ENCODE measurements around the gene SLC35E4. TPM values are rescaled to one million over a fixed set of nuclear protein-coding genes. Genes with fewer than 3 reads are reported as not detected.

SLC35E4 gene
- polyA plus RNA-seq, 1 of the 3 experiments (the other 2 are of a cell fraction) = 2.8 TPM

DNA sequence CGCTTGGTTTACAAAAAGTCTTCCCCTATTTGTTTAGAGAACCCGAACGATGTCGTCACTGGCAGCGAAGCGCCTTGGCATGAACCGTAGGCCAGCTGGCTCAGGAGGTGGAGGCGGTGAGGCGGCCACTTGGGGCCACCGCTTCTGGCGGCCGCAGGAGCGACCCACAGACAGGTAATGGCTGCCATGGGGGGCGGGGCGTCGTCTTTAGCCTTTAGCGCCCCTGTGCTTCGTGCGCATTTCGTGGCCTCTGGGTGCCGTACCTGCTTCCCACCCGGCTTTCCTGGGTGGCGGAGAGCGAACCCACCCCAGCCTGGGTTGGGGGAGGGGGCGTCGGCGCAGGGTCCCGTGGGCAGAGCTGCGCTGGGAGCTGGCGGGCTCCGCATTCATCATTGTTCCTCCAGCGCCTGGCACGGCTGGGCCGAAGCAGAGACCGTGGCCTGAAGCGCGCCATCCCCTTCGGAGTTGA, 58.6 kb downstream of the SLC35E4 start:
- peak; percentile 84 for DNase-seq
- CTCF ChIA-PET = interaction anchor here (0.6 to 5.6 kb wide), 7 partner anchors 8 to 75 kb away, joined by 3 to 31 read pairs (median 4); partner anchors contain the start of genes DUSP18 and SLC35E4

DNA sequence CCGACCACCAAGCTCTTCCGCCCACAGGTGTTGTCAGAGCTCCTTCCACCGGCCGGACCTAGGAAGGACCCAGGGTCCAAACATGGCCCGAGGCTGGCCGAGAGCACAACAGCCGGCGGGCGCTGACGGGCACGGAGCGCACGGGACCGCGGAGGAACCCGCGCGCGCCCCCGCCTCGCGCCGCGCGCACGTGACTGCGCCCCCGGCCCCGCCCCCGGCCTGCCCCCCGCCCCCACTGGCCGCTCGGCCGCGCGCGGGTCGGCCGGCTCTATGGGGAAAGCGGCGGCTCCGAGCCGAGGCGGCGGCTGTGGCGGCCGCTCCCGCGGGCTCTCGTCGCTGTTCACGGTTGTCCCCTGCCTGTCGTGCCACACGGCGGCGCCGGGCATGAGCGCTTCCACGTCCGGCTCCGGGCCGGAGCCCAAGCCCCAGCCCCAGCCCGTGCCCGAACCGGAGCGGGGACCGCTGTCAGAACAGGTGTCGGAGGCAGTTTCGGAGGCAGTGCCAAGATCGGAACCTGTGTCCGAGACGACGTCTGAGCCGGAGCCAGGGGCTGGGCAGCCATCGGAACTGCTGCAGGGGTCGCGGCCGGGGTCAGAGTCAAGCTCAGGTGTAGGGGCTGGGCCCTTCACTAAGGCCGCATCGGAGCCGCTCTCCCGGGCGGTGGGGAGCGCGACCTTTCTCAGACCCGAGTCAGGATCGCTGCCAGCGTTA, 59.2 kb downstream of the SLC35E4 start, which contains the start of gene OSBP2:
OSBP2 (plus strand) TSS at position 235 of the 711 bp plus-strand sequence; CDS start at position 271, 36 bp downstream.
- ChIA-PET CTCF (interaction anchor here (0.6 to 5.6 kb wide), 7 partner anchors 8 to 76 kb away, joined by 3 to 31 read pairs (median 4); partner anchors contain the start of genes DUSP18 and SLC35E4), POLR2A (interaction anchor here (0.6 to 2.0 kb wide), 6 partner anchors 9 to 66 kb away, joined by 3 to 7 read pairs (median 5); partner anchors contain the start of gene SLC35E4)
- Histone ChIP-seq H3F3A (replicated peaks; ENCODE audit: insufficient read depth) (peaks cover 9% of the 10 kb centered on the region), H3K9me2 (no peaks in the 10 kb centered on the region), H3K4me1 (ENCODE audit: control insufficient read depth in 1 of 2, insufficient read depth in 2 of 2, low read depth in 1 of 2, low read length in 1 of 2) (peaks cover 0 to 19% of the 10 kb centered on the region in 2 experiments; a peak in 2 of 4 replicates), H3K27me3 (ENCODE audit: insufficient read depth) (no peaks in the 10 kb centered on the region), H3K36me3 (replicated peaks in 1 of 2; ENCODE audit: control insufficient read depth in 1 of 2, insufficient read depth in 2 of 2, low read length in 1 of 2) (no peaks in the 10 kb centered on the region), H3K27ac (ENCODE audit: low read depth in 2 of 2, low read length in 1 of 2) (peak within 1 kb of the TSS in 1 of 2 experiments; percentile 84; a peak in 2 of 4 replicates), H4K20me1 (ENCODE audit: insufficient read depth) (no peaks in the 10 kb centered on the region), H3K4me3 (ENCODE audit: low read depth in 2 of 2, low read length in 1 of 2) (peak within 1 kb of the TSS; percentile 64 to 76), H2AFZ (ENCODE audit: low read depth) (peak within 1 kb of the TSS; percentile 96), H3K4me2 (peak within 1 kb of the TSS; percentile 97), H3K79me2 (ENCODE audit: insufficient read depth) (no peaks in the 10 kb centered on the region), H3K9me3 (no peaks in the 10 kb centered on the region), H3K9ac (peak within 1 kb of the TSS; percentile 62; the same call in 1 of the 2 replicates)
- peak; percentile 93 for DNase-seq
- no peak for TF ChIP-seq FOXJ3 (CRISPR knock-in tag; IDR thresholded peaks at IDR 0.05)
- TF ChIP-seq, protein P1, sequence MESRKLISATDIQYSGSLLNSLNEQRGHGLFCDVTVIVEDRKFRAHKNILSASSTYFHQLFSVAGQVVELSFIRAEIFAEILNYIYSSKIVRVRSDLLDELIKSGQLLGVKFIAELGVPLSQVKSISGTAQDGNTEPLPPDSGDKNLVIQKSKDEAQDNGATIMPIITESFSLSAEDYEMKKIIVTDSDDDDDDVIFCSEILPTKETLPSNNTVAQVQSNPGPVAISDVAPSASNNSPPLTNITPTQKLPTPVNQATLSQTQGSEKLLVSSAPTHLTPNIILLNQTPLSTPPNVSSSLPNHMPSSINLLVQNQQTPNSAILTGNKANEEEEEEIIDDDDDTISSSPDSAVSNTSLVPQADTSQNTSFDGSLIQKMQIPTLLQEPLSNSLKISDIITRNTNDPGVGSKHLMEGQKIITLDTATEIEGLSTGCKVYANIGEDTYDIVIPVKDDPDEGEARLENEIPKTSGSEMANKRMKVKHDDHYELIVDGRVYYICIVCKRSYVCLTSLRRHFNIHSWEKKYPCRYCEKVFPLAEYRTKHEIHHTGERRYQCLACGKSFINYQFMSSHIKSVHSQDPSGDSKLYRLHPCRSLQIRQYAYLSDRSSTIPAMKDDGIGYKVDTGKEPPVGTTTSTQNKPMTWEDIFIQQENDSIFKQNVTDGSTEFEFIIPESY (IDR thresholded peaks at IDR 0.05; ENCODE audit: borderline replicate concordance, low read depth) = no peak
- no peak for TF ChIP-seq NRF1 (IDR thresholded peaks at IDR 0.05; ENCODE audit: low read depth, low read length)
- TF ChIP-seq, protein P2, sequence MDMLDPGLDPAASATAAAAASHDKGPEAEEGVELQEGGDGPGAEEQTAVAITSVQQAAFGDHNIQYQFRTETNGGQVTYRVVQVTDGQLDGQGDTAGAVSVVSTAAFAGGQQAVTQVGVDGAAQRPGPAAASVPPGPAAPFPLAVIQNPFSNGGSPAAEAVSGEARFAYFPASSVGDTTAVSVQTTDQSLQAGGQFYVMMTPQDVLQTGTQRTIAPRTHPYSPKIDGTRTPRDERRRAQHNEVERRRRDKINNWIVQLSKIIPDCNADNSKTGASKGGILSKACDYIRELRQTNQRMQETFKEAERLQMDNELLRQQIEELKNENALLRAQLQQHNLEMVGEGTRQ (IDR thresholded peaks at IDR 0.05; ENCODE audit: borderline replicate concordance, low read depth, low read length) = no peak
- TF ChIP-seq FOSL2 (IDR thresholded peaks at IDR 0.05; ENCODE audit: borderline replicate concordance, low read depth) = no peak
- 30% methylated on average over 9 of the region's 88 CpGs for WGBS (ENCODE audit: low lambda C conversion rate)

More for the DNA sequence above, 58.6 kb downstream of the SLC35E4 start:
- Histone ChIP-seq H3K79me2 (ENCODE audit: insufficient read depth) (no peaks in the 10 kb centered on the region), H4K20me1 (ENCODE audit: insufficient read depth) (no peaks in the 10 kb centered on the region), H3K9me3 (no peaks in the 10 kb centered on the region), H3K27me3 (ENCODE audit: insufficient read depth) (no peaks in the 10 kb centered on the region), H3F3A (replicated peaks; ENCODE audit: insufficient read depth) (peaks cover 3% of the 10 kb centered on the region), H3K4me1 (ENCODE audit: control insufficient read depth in 1 of 2, insufficient read depth in 2 of 2, low read depth in 1 of 2, low read length in 1 of 2) (peaks cover 0 to 19% of the 10 kb centered on the region in 2 experiments; a peak in 2 of 4 replicates), H3K4me2 (peak overlapping the region; percentile 97), H3K4me3 (ENCODE audit: low read depth in 2 of 2, low read length in 1 of 2) (peak overlapping the region; percentile 64 to 76), H2AFZ (ENCODE audit: low read depth) (peak overlapping the region; percentile 96), H3K9me2 (no peaks in the 10 kb centered on the region), H3K9ac (peak overlapping the region; percentile 62; the same call in 1 of the 2 replicates), H3K27ac (ENCODE audit: low read depth in 2 of 2, low read length in 1 of 2) (peak overlapping the region in 1 of 2 experiments; percentile 84; a peak in 2 of 4 replicates), H3K36me3 (replicated peaks in 1 of 2; ENCODE audit: control insufficient read depth in 1 of 2, insufficient read depth in 2 of 2, low read length in 1 of 2) (no peaks in the 10 kb centered on the region)
- POLR2A ChIA-PET = interaction anchor here (0.9 to 2.0 kb wide), 5 partner anchors 9 to 66 kb away, joined by 3 to 7 read pairs (median 5); partner anchors contain the start of gene SLC35E4
- WGBS (ENCODE audit: low lambda C conversion rate) = 3% methylated on average over 12 of the region's 38 CpGs
- peak; percentile 81 for TF ChIP-seq YY1 (IDR thresholded peaks at IDR 0.05; ENCODE audit: low read depth)
- TF ChIP-seq, protein P3, sequence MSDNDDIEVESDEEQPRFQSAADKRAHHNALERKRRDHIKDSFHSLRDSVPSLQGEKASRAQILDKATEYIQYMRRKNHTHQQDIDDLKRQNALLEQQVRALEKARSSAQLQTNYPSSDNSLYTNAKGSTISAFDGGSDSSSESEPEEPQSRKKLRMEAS (IDR thresholded peaks at IDR 0.05; ENCODE audit: low read depth) = no peak
